Stimulated activated CD4-positive, alpha-beta T cell treated with anti-CD3 and anti-CD28 coated beads, TNF-alpha, amount 100 ng/mL, for 48 hours (primary cell): Measurements from ENCODE around the gene SCG3.

Experiments
- DNase-seq, 3 donors: peaks; one replicate each; pipeline ENCODE4 v3.0.0-alpha.2; 2020; ENCODE audit warnings: low read depth in 3 of 3

The SCG3 gene

GRCh38 chr15:51678096-51678495 is 3.2 kb upstream of the SCG3 start:
- no peak for DNase-seq

- no peak for DNase-seq
Observed at GRCh38 chr15:51680321-51680720, 982 bp upstream of the SCG3 start.

- DNase-seq = no peak
Observed at GRCh38 chr15:51687565-51687964, 6.3 kb downstream of the SCG3 start.

DNA sequence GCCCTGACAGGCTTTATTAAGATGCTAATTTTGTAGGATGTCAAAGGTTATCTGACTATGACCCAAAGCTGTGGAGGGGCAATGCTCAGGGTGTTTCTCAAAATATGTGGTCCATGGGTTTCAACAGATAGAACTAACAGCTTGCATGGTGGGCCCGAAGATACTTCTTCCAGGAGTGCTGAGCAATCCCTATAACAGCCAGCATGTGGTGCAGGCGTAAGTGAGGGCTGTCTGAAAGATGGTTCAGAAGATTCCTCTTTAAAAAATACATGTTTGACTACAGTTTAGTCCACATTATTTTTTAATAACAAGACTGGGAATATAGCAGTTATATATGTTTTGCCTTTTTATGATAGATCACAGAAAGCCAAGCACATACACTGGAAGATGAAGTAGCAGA is 7.6 kb downstream of the SCG3 start:
- DNase-seq = no peak

DNA sequence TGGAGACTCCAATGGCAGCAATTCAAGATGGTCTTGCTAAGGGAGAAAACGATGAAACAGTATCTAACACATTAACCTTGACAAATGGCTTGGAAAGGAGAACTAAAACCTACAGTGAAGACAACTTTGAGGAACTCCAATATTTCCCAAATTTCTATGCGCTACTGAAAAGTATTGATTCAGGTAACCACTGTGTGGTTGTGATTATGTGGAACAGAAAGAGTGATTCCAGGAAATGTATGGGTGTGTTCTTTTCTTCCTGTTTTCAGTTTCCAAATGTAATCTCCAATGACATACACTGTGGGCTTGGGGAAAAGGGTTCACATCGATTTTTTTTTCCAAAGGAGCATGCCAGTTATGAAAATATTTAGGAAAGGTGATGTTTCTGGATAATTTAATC is 10.9 kb downstream of the SCG3 start:
- DNase-seq = no peak

- DNase-seq = no peak
Observed at GRCh38 chr15:51696566-51696965, 15.3 kb downstream of the SCG3 start.

GRCh38 chr15:51697163-51697562 is 15.9 kb downstream of the SCG3 start:
- no peak for DNase-seq

DNA sequence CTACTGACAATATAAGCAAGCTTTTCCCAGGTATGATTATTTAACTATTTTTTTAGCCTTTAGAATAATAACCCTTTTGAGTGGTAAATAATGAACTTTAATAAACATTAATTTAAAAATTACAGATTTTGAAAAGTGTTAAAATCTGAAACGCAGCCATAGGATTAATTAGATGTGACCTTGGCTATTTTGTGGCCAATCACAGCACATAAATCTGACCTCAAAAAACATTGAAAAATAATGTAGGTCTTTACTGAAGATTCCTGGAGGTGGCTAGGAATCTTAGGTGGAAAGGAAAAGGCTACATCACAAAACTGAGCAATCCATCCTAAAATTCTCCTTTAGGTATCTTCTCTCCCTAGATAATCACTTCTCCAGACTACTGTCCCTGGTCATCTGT is 18.1 kb downstream of the SCG3 start:
- no peak for DNase-seq

DNA sequence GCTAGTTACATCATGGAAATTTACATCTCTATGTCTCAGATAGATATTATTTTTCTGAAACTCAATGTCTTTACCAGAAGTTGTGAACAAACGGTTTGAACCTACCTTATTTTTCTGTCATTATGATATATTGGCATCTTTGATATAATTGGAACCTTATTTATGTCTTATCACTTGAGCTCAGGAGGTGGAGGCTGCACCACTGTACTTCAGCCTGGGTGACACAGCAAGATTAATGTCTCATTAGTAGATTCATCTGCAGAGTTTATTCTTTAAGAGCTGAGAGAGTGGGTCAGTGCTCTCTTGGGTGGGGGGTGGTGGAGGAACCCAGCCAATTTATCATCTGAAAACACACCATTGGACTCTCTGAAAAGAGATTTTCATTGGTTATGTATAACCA is 21.4 kb downstream of the SCG3 start:
- DNase-seq = no peak

- no peak for DNase-seq
Observed at GRCh38 chr15:51706291-51706690, 25.0 kb downstream of the SCG3 start.

DNA sequence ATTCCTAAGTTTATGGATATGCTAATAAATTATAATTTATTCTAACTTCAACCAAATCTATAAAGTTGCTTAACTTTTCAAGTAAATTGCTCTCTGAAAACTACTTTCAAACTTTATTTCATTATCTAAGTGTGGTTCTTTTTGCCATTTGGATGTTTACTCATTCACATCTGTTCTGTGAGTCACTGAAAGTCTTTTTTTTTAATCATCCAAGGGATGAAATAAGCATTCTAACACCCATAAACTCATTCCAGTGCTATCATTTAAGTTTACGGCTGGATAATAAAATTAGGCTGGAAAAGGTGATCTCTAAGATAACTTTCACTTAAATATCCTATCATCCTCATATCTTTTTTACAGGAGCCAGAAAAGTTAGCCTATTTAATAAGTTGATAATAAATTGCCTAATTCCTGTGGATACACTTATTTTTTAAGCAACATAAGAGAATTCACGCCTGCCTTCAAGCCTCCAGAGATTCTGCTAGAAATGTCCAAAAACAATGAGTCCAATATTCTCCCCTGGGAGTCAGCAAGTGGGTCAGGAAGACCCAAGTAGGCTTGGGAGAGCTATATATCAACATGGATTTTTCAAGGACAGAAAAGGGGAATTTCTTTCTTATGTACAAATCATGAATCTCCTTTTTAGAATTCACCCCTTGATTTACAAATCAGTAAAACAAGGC is 25.8 kb downstream of the SCG3 start:
- no peak for DNase-seq

DNA sequence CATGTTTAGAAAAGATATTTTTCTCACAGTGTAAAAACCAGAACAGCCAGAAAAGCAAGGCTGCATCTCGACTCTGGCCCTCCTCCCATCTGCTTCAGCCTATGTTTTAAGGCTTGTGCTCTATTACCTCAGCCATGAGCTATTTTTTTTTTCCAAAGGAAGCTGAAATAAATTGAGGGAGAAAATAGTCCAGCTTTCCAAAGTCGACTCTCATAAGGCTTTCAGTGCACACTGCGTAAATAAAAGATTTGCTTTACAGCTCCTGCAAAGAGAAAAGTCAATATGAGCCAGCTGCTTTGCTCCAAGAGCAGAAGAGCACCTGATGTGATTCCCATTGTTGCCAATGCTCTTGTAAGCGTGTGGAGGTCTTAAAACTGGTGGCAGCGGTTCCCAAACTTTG is 26.7 kb downstream of the SCG3 start:
- DNase-seq = no peak

DNA sequence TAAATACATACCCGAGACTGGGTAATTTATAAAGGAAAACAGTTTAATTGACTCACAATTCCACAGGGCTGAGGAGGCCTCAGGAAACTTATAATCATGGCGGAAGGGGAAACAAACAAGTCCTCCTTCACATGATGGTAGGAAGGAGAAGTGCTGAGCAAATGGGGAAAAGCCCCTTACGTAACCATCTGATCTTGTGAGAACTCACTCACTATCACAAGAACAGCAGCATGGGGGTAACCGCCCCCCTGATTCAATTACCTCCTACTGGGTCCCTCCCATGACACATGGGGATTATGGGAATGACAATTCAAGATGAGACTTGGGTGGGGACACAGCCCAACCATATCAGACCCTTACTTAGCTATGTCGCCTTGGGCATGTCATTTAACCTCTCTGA is 27.7 kb downstream of the SCG3 start:
- no peak for DNase-seq

DNA sequence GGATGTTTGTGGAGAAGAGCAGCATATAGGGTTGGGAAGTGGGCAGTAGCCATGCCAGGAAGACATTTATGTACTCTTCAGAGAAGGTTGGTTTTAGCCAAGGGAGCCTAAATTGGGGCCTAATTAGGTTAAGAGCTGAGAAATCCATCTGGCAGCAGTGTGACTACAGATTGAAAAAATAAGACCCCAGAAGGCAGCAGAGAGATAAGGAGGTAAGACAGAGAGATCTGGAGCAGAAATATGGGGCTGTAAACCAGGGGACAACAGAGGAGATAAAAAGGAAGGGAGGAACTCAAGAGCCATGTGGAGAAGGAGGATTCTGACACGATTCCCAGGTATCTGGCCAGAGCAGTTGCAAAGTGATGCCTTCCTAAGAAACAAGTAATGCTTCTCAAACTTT is 32.9 kb downstream of the SCG3 start:
- DNase-seq = no peak

DNA sequence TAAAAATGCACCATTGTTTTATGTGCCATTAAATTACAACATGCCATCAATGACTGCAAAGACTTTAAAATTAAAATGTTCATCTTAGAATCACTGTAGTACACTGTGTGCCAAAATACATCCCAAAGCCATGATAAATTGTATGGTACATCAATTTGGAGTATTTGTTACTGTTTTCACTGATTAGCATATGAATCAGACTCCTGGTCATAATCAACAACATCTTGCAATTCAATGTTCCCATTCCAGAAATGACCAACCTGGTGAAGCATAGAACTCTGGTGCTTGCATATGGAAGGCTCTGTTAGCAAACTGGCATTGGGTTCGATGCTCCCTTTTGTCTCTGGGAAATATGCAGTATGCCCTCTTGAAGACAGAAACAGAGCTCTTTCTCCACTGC is 33.6 kb downstream of the SCG3 start:
- no peak for DNase-seq

DNA sequence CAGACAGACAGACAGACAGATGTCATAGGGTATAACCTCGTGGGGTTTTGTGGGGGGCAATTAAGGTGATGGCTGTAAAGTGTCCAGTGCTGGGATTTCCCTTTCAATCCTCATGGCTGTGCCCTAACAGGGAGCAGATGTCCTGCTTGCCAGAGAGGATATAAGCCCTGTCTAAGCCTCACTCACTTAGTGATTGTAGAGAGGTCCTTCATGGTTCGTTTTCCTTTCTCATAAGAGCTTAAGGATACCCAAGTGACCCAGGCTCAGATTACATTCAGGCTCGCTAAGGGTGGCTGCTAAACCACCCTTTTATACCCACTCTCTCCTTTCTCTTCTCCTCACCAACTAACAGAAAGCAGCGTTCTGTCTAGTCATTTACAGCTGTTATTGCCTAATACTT is 36.9 kb downstream of the SCG3 start:
- DNase-seq = no peak

GRCh38 chr15:51718746-51719145 is 37.4 kb downstream of the SCG3 start:
- DNase-seq = no peak

DNA sequence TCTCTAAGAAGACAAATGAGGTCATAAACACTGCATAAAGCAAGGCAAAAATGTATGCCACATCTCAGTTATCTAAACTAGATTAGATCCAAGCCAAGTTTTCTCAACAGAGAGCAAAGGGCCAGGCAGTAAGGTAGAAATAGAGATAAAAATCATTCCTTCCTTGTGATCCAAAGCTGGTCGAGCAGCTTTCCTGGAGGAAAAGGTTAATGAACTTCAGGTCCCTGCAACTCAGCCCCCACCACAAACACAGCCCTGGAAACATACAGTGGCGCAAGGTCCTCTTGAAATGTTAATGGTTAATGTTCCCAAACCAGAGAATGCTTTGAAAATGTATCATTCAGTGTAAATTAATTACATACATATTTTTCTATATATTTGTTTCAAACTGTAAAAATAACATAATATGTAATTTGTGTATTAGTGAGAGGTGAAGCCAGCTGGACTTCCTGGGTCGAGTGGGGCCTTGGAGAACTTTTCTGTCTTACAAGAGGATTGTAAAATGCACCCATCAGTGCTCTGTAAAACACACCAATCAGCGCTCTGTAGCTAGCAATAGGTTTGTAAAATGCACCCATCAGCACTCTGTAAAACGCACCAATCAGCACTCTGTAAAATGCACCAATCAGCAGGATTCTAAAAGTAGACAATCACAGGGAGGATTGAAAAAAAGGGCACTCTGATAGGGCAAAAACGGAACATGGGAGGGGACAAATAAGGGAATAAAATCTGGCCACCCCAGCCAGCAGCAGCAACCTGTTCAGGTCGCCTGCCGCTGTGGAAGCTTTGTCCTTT is 39.1 kb downstream of the SCG3 start:
- DNase-seq = no peak

DNA sequence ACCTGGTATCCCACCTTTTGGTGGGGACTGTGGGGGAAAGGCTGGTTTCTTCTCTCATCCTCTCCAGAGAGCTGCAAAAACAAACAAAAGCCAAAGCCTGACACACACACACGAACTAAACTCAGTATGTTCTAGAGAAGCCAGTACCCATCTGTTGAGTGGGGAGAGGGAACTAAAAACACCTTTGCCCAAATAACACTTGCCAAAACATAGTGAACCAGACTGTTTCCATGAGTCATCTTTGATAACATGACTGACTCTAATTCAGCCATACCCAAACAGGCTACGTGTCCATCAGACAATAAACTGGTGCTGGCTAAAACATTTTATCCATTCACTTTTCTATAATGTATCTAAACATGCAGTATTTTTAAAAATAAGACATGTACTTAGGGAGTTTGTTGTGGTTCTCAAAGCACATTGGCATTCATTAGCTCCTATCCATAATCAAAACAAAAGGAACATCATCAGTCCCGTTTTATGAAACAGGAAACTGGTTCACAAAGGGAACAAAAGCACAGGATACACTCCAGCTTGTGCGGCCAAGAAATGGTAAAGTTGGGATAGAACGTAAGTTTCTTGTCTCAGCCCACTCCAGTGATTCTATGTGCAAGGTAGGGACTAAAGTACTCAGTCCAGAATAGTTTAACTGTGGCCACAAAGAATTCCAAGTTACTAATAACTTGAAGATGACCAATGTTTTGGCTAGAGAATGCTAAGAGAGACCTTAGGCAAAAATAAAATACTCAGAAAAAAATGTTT is 40.1 kb downstream of the SCG3 start:
- no peak for DNase-seq

- no peak for DNase-seq
Observed at GRCh38 chr15:51724199-51724598, 42.9 kb downstream of the SCG3 start.

- DNase-seq = no peak
Observed at GRCh38 chr15:51724673-51725072, 43.4 kb downstream of the SCG3 start.

DNA sequence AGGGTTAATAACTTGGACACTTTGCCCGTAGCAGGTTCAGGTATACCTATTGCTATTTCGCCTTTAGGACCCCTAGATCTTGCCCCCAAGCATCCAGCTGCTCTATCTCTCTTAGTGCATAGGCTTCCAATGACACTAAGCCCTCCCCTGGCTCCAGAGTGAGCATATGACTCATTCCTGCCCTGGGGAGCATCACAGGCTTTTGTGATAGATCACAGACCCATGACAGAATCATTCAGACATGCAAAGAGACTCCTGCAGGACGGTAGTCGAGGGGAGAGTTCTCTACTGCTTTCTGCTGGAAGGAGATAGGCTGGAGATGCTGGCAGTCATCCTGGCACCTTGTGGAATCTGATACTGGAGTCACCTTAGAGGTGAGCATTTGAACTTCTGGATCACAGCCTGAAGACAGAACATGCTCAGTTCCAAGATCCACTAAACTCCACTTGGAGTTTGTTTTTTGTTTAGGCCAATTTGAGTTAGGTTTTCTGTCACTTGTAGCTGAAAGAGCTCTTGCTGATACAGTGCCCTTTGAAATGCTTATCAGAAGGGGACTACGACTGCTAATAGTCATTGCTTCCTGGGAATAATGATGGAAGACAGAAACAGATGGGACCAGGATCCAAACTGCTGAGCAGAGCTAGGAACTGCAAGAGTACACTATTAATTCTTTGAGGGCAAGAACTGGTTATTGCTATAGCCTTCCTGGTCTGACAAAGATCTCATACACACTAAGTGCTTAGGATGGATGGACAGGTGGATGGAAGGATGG is 45.2 kb downstream of the SCG3 start:
- no peak for DNase-seq
